ENCODE data around the gene BRD8. TPM values are rescaled to one million over a fixed set of nuclear protein-coding genes. Genes with fewer than 3 reads are reported as not detected.

Gene BRD8
- total RNA-seq, 1 experiment from 2014 or later = 92.1 TPM

GRCh38 chr5:138192826-138193225 lies 14.4 kb upstream of the BRD8 start:
- intact Hi-C loops (cut with micrococcal nuclease; ENCODE audit: unreplicated experiment) = no loop called here
- in situ Hi-C loops (cut with HindIII; ENCODE audit: low pct_unique_long_range_greater_than_20kb, low sequenced_read_pairs) = no loop called here
- DNase-seq (ENCODE audit: low read depth, low spot score) (no peak), ATAC-seq (no peak)
- no peak overlapping the region for H3K27ac ChIP-seq (ENCODE audit: low read length)
- POLR2A ChIA-PET = interaction anchor here (0.5 kb wide), 1 partner anchor 101 kb away, joined by 4 read pairs; no protein-coding TSS in a partner anchor
- H3K27me3 ChIP-seq (ENCODE audit: control insufficient read depth, insufficient read depth, low read length) = no peaks in the 10 kb centered on the region
- no peaks in the 10 kb centered on the region for H3K4me1 ChIP-seq (ENCODE audit: control insufficient read depth, insufficient read depth, low read length)
- H3K9me3 ChIP-seq (ENCODE audit: control insufficient read depth, insufficient read depth, low read depth, low read length) = no peaks in the 10 kb centered on the region
- no peak overlapping the region for H3K4me3 ChIP-seq (ENCODE audit: low read depth in 2 of 2, low read length in 2 of 2)
- no peak for TF ChIP-seq TCF7L2 (IDR thresholded peaks at IDR 0.05; ENCODE audit: low read depth, low read length)
- no peak for TF ChIP-seq SIN3A (IDR thresholded peaks at IDR 0.05; ENCODE audit: borderline replicate concordance, insufficient read depth, low read depth, low read length)
- TF ChIP-seq CTCF (IDR thresholded peaks at IDR 0.05) = no peak
- TF ChIP-seq POLR2AphosphoS5 (IDR thresholded peaks at IDR 0.05; ENCODE audit: low read depth, low read length) = no peak
- CTCF ChIA-PET = no interaction called here
- H3K36me3 ChIP-seq (ENCODE audit: control insufficient read depth, insufficient read depth, low read length) = peaks cover 14% of the 10 kb centered on the region
- BruUV-seq (replicated peaks) = no TSS peak

GRCh38 chr5:138188626-138189025 lies 10.2 kb upstream of the BRD8 start:
- no TSS peak for BruUV-seq (replicated peaks)
- no peak for TF ChIP-seq TCF7L2 (IDR thresholded peaks at IDR 0.05; ENCODE audit: low read depth, low read length)
- no peak for TF ChIP-seq REST (IDR thresholded peaks at IDR 0.05; ENCODE audit: insufficient read depth in 1 of 2, low read depth in 2 of 2, low read length in 1 of 2)
- no peak for TF ChIP-seq CTCF (IDR thresholded peaks at IDR 0.05)
- TF ChIP-seq POLR2AphosphoS5 (IDR thresholded peaks at IDR 0.05; ENCODE audit: low read depth, low read length) = no peak
- no peak for TF ChIP-seq SIN3A (IDR thresholded peaks at IDR 0.05; ENCODE audit: borderline replicate concordance, insufficient read depth, low read depth, low read length)
- intact Hi-C loops (cut with micrococcal nuclease; ENCODE audit: unreplicated experiment) (loop anchor here (10.0 kb wide), 1 partner anchor 226 kb away; no protein-coding TSS in a partner anchor), in situ Hi-C loops (cut with HindIII; ENCODE audit: low pct_unique_long_range_greater_than_20kb, low sequenced_read_pairs) (no loop called here)
- Histone ChIP-seq H3K4me1 (ENCODE audit: control insufficient read depth, insufficient read depth, low read length) (no peaks in the 10 kb centered on the region), H3K27me3 (ENCODE audit: control insufficient read depth, insufficient read depth, low read length) (no peaks in the 10 kb centered on the region), H3K9me3 (ENCODE audit: control insufficient read depth, insufficient read depth, low read depth, low read length) (no peaks in the 10 kb centered on the region), H3K36me3 (ENCODE audit: control insufficient read depth, insufficient read depth, low read length) (peaks cover 47% of the 10 kb centered on the region), H3K27ac (ENCODE audit: low read length) (no peak overlapping the region), H3K4me3 (ENCODE audit: low read depth in 2 of 2, low read length in 2 of 2) (no peak overlapping the region)
- ChIA-PET CTCF (no interaction called here), POLR2A (interaction anchor here (0.6 to 0.9 kb wide), 2 partner anchors 10 kb away, joined by 3 read pairs; partner anchors contain the start of gene KIF20A)
- DNase-seq (ENCODE audit: low read depth, low spot score) (no peak), ATAC-seq (no peak)

Measured in Panc1 (cell line).